Glomerular visceral epithelial cell (primary cell): ENCODE results near the gene BPIFB4.
"Not testable (repeated sequence)": the region's sequence is repeated elsewhere in the genome, so short reads cannot be mapped to it uniquely, and the experiment has no call there.

Source experiments
- DNase-seq: peaks from one replicate; pipeline ENCODE4 v3.0.0-alpha.2; 2016; ENCODE audit errors: extremely low spot score

The BPIFB4 gene

GRCh38 chr20:33119725-33120720 lies 40.6 kb downstream of the BPIFB4 start:
- DNase-seq: no peak

- DNase-seq: no peak
Observed at GRCh38 chr20:33120934-33121333, 41.5 kb downstream of the BPIFB4 start.

- DNase-seq: not testable (repeated sequence)
Observed at GRCh38 chr20:33122297-33122696, 42.9 kb downstream of the BPIFB4 start.

GRCh38 chr20:33124261-33124660 lies 44.8 kb downstream of the BPIFB4 start:
- DNase-seq: no peak

- DNase-seq: no peak
Observed at GRCh38 chr20:33124994-33125393, 45.6 kb downstream of the BPIFB4 start.

- no peak for DNase-seq
Observed at GRCh38 chr20:33125983-33126382, 46.5 kb downstream of the BPIFB4 start.

GRCh38 chr20:33127422-33128097 lies 48.1 kb downstream of the BPIFB4 start:
- DNase-seq: no peak

- DNase-seq: no peak
Observed at GRCh38 chr20:33130568-33131061, 51.2 kb downstream of the BPIFB4 start.

GRCh38 chr20:33131949-33132473 lies 52.6 kb downstream of the BPIFB4 start:
- DNase-seq: no peak

- no peak for DNase-seq
Observed at GRCh38 chr20:33132513-33133372, 53.3 kb downstream of the BPIFB4 start.

GRCh38 chr20:33133373-33133941 lies 54.0 kb downstream of the BPIFB4 start:
- no peak for DNase-seq

GRCh38 chr20:33137195-33137594 lies 57.8 kb downstream of the BPIFB4 start:
- DNase-seq: no peak

GRCh38 chr20:33139467-33139866 lies 60.0 kb downstream of the BPIFB4 start:
- DNase-seq: no peak

GRCh38 chr20:33145521-33145920 lies 66.1 kb downstream of the BPIFB4 start:
- no peak for DNase-seq

GRCh38 chr20:33147299-33147698 lies 67.9 kb downstream of the BPIFB4 start:
- DNase-seq: no peak

- DNase-seq: no peak
Observed at GRCh38 chr20:33148040-33148439, 68.6 kb downstream of the BPIFB4 start.

GRCh38 chr20:33154252-33154651 lies 74.8 kb downstream of the BPIFB4 start:
- DNase-seq: no peak

GRCh38 chr20:33158637-33159385 lies 79.4 kb downstream of the BPIFB4 start:
- DNase-seq: no peak

- no peak for DNase-seq
Observed at GRCh38 chr20:33159713-33160112, 80.3 kb downstream of the BPIFB4 start.

GRCh38 chr20:33160681-33161080 lies 81.2 kb downstream of the BPIFB4 start:
- no peak for DNase-seq
